Endothelial cell of umbilical vein (primary cell): Measurements from ENCODE around the gene MYMX. TPM values are rescaled to one million over a fixed set of nuclear protein-coding genes. Genes with fewer than 3 reads are reported as not detected.

Experiments used
- BruUV-seq: library from RNA; stranded (reverse); fragments of 400-500 nt; replicated peaks from 2 replicates; lab custom pipeline; 2021; lab: Mats Ljungman, UMichigan
- CTCF ChIA-PET: fragments of 300-600, 350-600 bp; sonication (Branson Sonifier 250); formaldehyde crosslinking; loops from one replicate; lab custom pipeline; 2021; ENCODE audit warnings: antibody characterized with exemption, inconsistent platforms; lab: Charles Lee
- POLR2A ChIA-PET: fragments of 300-600, 350-600 bp; sonication (Branson Sonifier 250); formaldehyde crosslinking; loops from one replicate; lab custom pipeline; 2021; ENCODE audit warnings: antibody characterized with exemption, inconsistent platforms; lab: Charles Lee
- DNase-seq: peaks from one replicate; pipeline ENCODE4 v3.0.0-alpha.2; 2011; ENCODE audit warnings: low read depth, low spot score
- FAIRE-seq: peaks from 2 replicates; lab custom pipeline; 2011; peaks lifted over from hg19 to GRCh38; lab: Jason Lieb, UNC
- H2AFZ ChIP-seq: 2 replicates; pipeline ENCODE4 v1.6.0; 2012; ENCODE audit warnings: low read depth, low read length, control low read depth, inconsistent platforms
- H3K27ac ChIP-seq: 2 replicates; pipeline ENCODE4 v1.5.1; 2011; ENCODE audit warnings: low read depth, mild to moderate bottlenecking, control low read depth, low read length, moderate library complexity; ENCODE audit not compliant: insufficient read depth
- H3K27me3 ChIP-seq, 2 experiments: 2 replicates each; pipeline versions ENCODE4 v1.6.0 to v1.6.1; 2011; ENCODE audit warnings: low read length in 2 of 2, mixed read lengths in 1 of 2; ENCODE audit not compliant: control insufficient read depth in 2 of 2, insufficient read depth in 2 of 2
- H3K36me3 ChIP-seq, 2 experiments: 2 replicates in 1 of 2; 3 replicates in 1 of 2; pipeline ENCODE4 v1.5.1; 2011; ENCODE audit warnings: low read length in 2 of 2, mild to moderate bottlenecking in 1 of 2, moderate library complexity in 1 of 2; ENCODE audit not compliant: control insufficient read depth in 2 of 2, insufficient read depth in 2 of 2; ENCODE audit errors: extremely low read depth in 1 of 2
- H3K4me1 ChIP-seq: 3 replicates; pipeline ENCODE4 v1.5.1; 2011; ENCODE audit warnings: mild to moderate bottlenecking, low read length; ENCODE audit not compliant: control insufficient read depth, insufficient read depth; ENCODE audit errors: extremely low read depth
- H3K4me2 ChIP-seq: 2 replicates; pipeline ENCODE4 v1.6.1; 2011; ENCODE audit warnings: low read length, control low read depth, mixed read lengths; ENCODE audit not compliant: insufficient read depth
- H3K4me3 ChIP-seq, 3 experiments: fragments of 200-600 bp in 1 of 3; sonication (generic), shearing (Covaris generic) in 1 of 3; replicated peaks in 1 of 3; 2 replicates each; pipeline ENCODE4 v1.5.1; 2011 to 2016; ENCODE audit warnings: control low read depth in 3 of 3, low read length in 3 of 3, mild to moderate bottlenecking in 2 of 3, inconsistent platforms in 1 of 3, low read depth in 1 of 3, moderate library complexity in 1 of 3; ENCODE audit not compliant: insufficient read depth in 1 of 3
- H3K79me2 ChIP-seq: 2 replicates; pipeline ENCODE4 v1.6.0; 2012; ENCODE audit warnings: low read length, inconsistent platforms; ENCODE audit not compliant: control insufficient read depth, insufficient read depth
- H3K9ac ChIP-seq: replicated peaks from 2 replicates; pipeline ENCODE3; 2011; ENCODE audit warnings: low read length, control low read depth; ENCODE audit not compliant: insufficient read depth; ENCODE audit errors: extremely low read depth
- H3K9me1 ChIP-seq: replicated peaks from 3 replicates; pipeline ENCODE4 v1.6.0; 2011; ENCODE audit warnings: mild to moderate bottlenecking, low read length; ENCODE audit not compliant: control insufficient read depth, insufficient read depth; ENCODE audit errors: extremely low read depth
- H3K9me3 ChIP-seq: replicated peaks from 2 replicates; pipeline ENCODE4 v1.5.1; 2012; ENCODE audit warnings: low read length, inconsistent platforms; ENCODE audit not compliant: control insufficient read depth, insufficient read depth
- H4K20me1 ChIP-seq: replicated peaks from 2 replicates; pipeline ENCODE3; 2011; ENCODE audit warnings: mild to moderate bottlenecking, low read length; ENCODE audit not compliant: control insufficient read depth, insufficient read depth; ENCODE audit errors: extremely low read depth
- CTCF ChIP-seq, 2 donors: IDR thresholded peaks; 1 replicate in 1 of 2; 2 replicates in 1 of 2; pipeline ENCODE4 v1.5.1; 2011; ENCODE audit warnings: low read length in 2 of 2, mild to moderate bottlenecking in 2 of 2, moderate library complexity in 2 of 2, control low read depth in 1 of 2, inconsistent platforms in 1 of 2, low read depth in 1 of 2; ENCODE audit not compliant: insufficient read depth in 1 of 2; ENCODE audit errors: extremely low read depth in 1 of 2
- EZH2 ChIP-seq: IDR thresholded peaks from 2 replicates; pipeline ENCODE4 v1.6.1; 2012; ENCODE audit warnings: borderline replicate concordance, low read depth, mild to moderate bottlenecking, moderate library complexity, low read length, inconsistent platforms; ENCODE audit not compliant: severe bottlenecking
- FOS ChIP-seq: IDR thresholded peaks from 2 replicates; pipeline ENCODE4 v1.6.1; 2011; ENCODE audit warnings: mild to moderate bottlenecking, low read length, moderate library complexity, borderline replicate concordance; ENCODE audit not compliant: insufficient read depth
- GATA2 ChIP-seq: IDR thresholded peaks from 2 replicates; pipeline ENCODE4 v1.7.0; 2011; ENCODE audit warnings: low read depth, mild to moderate bottlenecking, moderate library complexity, mixed read lengths, low read length; ENCODE audit not compliant: insufficient read length, insufficient read depth
- JUN ChIP-seq: IDR thresholded peaks from 2 replicates; pipeline ENCODE4 v1.6.1; 2011; ENCODE audit warnings: borderline replicate concordance, low read depth; ENCODE audit not compliant: insufficient read length, insufficient read depth
- MAX ChIP-seq: IDR thresholded peaks from 2 replicates; pipeline ENCODE4 v1.6.1; 2011; ENCODE audit not compliant: insufficient read depth, insufficient read length
- MYC ChIP-seq: IDR thresholded peaks from one replicate; pipeline ENCODE4 v1.6.1; 2011; ENCODE audit warnings: mild to moderate bottlenecking, low read depth, low read length
- POLR2A ChIP-seq: IDR thresholded peaks from 2 replicates; pipeline ENCODE4 v1.6.1; 2012; ENCODE audit warnings: low read depth, mild to moderate bottlenecking, control low read depth, low read length
- POLR2AphosphoS5 ChIP-seq: IDR thresholded peaks from 2 replicates; pipeline ENCODE4 v1.6.1; 2012; ENCODE audit warnings: low read depth, mild to moderate bottlenecking, control low read depth, low read length, moderate library complexity; ENCODE audit not compliant: insufficient read depth
- dilution Hi-C: fragments of 300-500 bp; cut with MboI; formaldehyde crosslinking; loops from one replicate; pipeline ENCODE4 v1.15.0; 2019; ENCODE audit warnings: low sequenced_read_pairs; ENCODE audit not compliant: extremely low pct_ligation_motif_present
- intact Hi-C: fragments of 100-400 bp; cut with micrococcal nuclease; formaldehyde crosslinking; loops from one replicate; pipeline ENCODE4 v1.10.0; 2022
- polyA plus RNA-seq, 4 experiments: library from polyadenylated mRNA; depleted of rRNA in 3 of 4; stranded (reverse) in 3 of 4; unstranded in 1 of 4; fragments of >200 nt; gene quantifications; 2 replicates each; pipeline versions ENCODE4 v1.2.1 to v1.2.3, GENCODE V29; 2011 to 2012; ENCODE audit warnings: missing spikeins in 1 of 4
- total RNA-seq: library from RNA; stranded (reverse); gene quantifications from 2 replicates; pipeline ENCODE4 v1.2.3, GENCODE V29; 2021

Gene MYMX
- total and polyA plus RNA-seq, 2 donors (not counting 3 experiments of a cell fraction or from before 2014, with no cell fraction given) = 0.18 TPM; not detected in 1

- H3K27me3 ChIP-seq = no peaks in the 10 kb centered on the region
- H3K36me3 ChIP-seq = no peaks in the 10 kb centered on the region
- no peak overlapping the region for H3K27ac ChIP-seq
- no peak for FAIRE-seq
- no TSS peak for BruUV-seq
- H3K4me3 ChIP-seq = no peak overlapping the region
- DNase-seq = no peak
- ChIA-PET POLR2A (interaction anchor here (0.6 to 1.0 kb wide), 2 partner anchors 93 to 532 kb away, joined by 3 to 4 read pairs; no protein-coding TSS in a partner anchor), CTCF (interaction anchor here (0.8 to 1.9 kb wide), 5 partner anchors 9 to 48 kb away, joined by 3 to 6 read pairs (median 4); no protein-coding TSS in a partner anchor)
- intact Hi-C loops = no loop called here
- H3K9ac ChIP-seq = no peak overlapping the region
- H3K9me3 ChIP-seq = no peaks in the 10 kb centered on the region
- H3K79me2 ChIP-seq = no peaks in the 10 kb centered on the region
- H3K9me1 ChIP-seq = no peaks in the 10 kb centered on the region
- H4K20me1 ChIP-seq = no peaks in the 10 kb centered on the region
- H3K4me2 ChIP-seq = no peak overlapping the region
- no peak for TF ChIP-seq POLR2AphosphoS5
- TF ChIP-seq MYC = no peak
- no peak for TF ChIP-seq JUN
- no peak for TF ChIP-seq POLR2A
- TF ChIP-seq EZH2 = no peak
- TF ChIP-seq GATA2 = no peak
- TF ChIP-seq MAX = no peak
- TF ChIP-seq FOS = no peak
- no peak for TF ChIP-seq CTCF (IDR thresholded peaks at IDR 0.05; ENCODE audit: extremely low read depth in 1 of 2, insufficient read depth in 1 of 2, low read depth in 1 of 2, low read length in 2 of 2)
- no peak overlapping the region for H2AFZ ChIP-seq
- dilution Hi-C loops = no loop called here
- H3K4me1 ChIP-seq = peaks cover 29% of the 10 kb centered on the region
These were observed 27.5 kb upstream of the MYMX start for GRCh38 chr6:44189257-44189656.
